GM21737 (cell line): ENCODE results near the gene GAGE12H.
"Not testable (repeated sequence)": the region's sequence is repeated elsewhere in the genome, so short reads cannot be mapped to it uniquely, and the experiment has no call there.

Experiments used
- ATAC-seq: cut with Tn5 transposase; IDR thresholded peaks from one replicate; pipeline ENCODE4 v1.9.1; 2021; ENCODE audit warnings: mild to moderate bottlenecking, moderate library complexity; ENCODE audit not compliant: unreplicated experiment

Gene GAGE12H, protein sequence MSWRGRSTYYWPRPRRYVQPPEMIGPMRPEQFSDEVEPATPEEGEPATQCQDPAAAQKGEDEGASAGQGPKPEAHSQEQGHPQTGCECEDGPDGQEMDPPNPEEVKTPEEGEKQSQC

GRCh38 chrX:49579649-49580048, at the start of gene GAGE12H:
Gene GAGE12H, plus strand, starts transcription at chrX:49579949. Its CDS starts 1,155 bp downstream, at chrX:49581104.
- not testable (repeated sequence) for ATAC-seq

GRCh38 chrX:49531877-49532276, 47.9 kb upstream of the GAGE12H start, which contains the start of gene GAGE12C:
Gene GAGE12C, plus strand, starts transcription at chrX:49532177. Its CDS starts 1,155 bp downstream, at chrX:49533332.
- not testable (repeated sequence) for ATAC-seq

GRCh38 chrX:49541433-49541832, 38.3 kb upstream of the GAGE12H start, which contains the start of gene GAGE12D:
Gene GAGE12D, plus strand, starts transcription at chrX:49541733. Its CDS starts 1,155 bp downstream, at chrX:49542888.
- ATAC-seq: not testable (repeated sequence)

GRCh38 chrX:49550989-49551388, 28.8 kb upstream of the GAGE12H start, which contains the start of gene GAGE12E:
Gene GAGE12E, plus strand, starts transcription at chrX:49551289. Its CDS starts 1,155 bp downstream, at chrX:49552444.
- ATAC-seq: not testable (repeated sequence)

- ATAC-seq: not testable (repeated sequence)
Observed at GRCh38 chrX:49560542-49560941, 19.2 kb upstream of the GAGE12H start, which contains the start of gene GAGE12F. Gene GAGE12F, plus strand, starts transcription at chrX:49560842. Its CDS starts 1,155 bp downstream, at chrX:49561997.

GRCh38 chrX:49568728-49569127, 11.0 kb upstream of the GAGE12H start:
- ATAC-seq: not testable (repeated sequence)

- not testable (repeated sequence) for ATAC-seq
Observed at GRCh38 chrX:49569152-49569551, 10.6 kb upstream of the GAGE12H start.

- ATAC-seq: not testable (repeated sequence)
Observed at GRCh38 chrX:49570100-49570499, 9.6 kb upstream of the GAGE12H start, which contains the start of gene GAGE12G. Gene GAGE12G, plus strand, starts transcription at chrX:49570400. Its CDS starts 1,155 bp downstream, at chrX:49571555.

DNA sequence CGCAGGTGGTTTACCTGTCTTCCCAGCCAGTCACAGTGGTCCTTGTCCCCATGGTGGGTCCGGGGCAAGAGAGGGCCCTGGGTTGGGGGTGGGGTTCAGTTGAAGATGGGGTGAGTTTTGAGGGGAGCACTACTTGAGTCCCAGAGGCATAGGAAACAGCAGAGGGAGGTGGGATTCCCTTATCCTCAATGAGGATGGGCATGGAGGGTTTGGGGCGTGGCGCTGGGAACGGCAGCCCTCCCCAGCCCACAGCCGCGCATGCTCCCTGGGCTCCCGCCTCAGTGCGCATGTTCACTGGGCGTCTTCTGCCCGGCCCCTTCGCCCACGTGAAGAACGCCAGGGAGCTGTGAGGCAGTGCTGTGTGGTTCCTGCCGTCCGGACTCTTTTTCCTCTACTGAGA, 9.4 kb downstream of the GAGE12H start, which contains the start of gene GAGE2A:
TSS of gene GAGE2A (plus strand) at position 301 of the 400 bp plus-strand sequence. CDS start 1,155 bp downstream, outside the sequence.
- ATAC-seq: not testable (repeated sequence)

DNA sequence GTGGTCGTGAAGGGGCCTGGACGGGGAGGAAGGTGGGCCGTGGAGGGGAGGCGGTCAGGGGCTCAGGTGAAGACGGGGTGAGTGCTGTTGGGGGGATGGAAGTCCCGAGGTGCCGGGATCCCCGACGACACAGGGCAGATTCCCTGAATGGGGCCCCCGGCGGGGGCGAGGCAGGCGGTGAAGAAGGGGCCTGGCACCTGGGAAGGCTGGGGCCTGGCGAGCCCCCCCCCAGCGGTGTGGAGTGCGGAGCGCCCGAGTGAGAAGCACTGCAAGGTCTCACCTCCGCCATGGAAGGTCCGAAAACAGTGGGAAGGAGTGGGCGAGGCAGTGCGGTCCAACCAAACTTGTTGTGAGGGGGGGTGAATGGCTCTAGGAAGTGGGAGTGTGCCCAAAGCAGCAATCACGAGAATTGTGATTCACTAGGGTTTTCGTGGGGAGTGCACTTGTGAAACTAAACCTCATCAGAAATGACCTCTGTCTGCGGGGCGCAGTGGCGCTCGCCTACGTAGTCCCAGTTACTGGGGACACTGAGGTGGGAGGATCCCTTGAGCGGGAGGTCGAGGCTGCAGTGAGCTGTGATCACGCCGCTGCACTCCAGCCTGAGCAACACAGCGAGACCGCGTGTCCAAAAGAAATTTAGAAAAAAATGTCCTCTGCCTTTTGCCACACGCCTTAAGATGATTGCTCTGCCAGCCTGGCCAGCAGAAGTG, 10.2 kb downstream of the GAGE12H start:
- not testable (repeated sequence) for ATAC-seq

GRCh38 chrX:49590488-49590887, 10.7 kb downstream of the GAGE12H start:
- not testable (repeated sequence) for ATAC-seq

DNA sequence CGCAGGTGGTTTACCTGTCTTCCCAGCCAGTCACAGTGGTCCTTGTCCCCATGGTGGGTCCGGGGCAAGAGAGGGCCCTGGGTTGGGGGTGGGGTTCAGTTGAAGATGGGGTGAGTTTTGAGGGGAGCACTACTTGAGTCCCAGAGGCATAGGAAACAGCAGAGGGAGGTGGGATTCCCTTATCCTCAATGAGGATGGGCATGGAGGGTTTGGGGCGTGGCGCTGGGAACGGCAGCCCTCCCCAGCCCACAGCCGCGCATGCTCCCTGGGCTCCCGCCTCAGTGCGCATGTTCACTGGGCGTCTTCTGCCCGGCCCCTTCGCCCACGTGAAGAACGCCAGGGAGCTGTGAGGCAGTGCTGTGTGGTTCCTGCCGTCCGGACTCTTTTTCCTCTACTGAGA, 19.0 kb downstream of the GAGE12H start, which contains the start of gene GAGE1:
TSS of gene GAGE1 (plus strand) at position 301 of the 400 bp plus-strand sequence. CDS start 1,155 bp downstream, outside the sequence.
- not testable (repeated sequence) for ATAC-seq

DNA sequence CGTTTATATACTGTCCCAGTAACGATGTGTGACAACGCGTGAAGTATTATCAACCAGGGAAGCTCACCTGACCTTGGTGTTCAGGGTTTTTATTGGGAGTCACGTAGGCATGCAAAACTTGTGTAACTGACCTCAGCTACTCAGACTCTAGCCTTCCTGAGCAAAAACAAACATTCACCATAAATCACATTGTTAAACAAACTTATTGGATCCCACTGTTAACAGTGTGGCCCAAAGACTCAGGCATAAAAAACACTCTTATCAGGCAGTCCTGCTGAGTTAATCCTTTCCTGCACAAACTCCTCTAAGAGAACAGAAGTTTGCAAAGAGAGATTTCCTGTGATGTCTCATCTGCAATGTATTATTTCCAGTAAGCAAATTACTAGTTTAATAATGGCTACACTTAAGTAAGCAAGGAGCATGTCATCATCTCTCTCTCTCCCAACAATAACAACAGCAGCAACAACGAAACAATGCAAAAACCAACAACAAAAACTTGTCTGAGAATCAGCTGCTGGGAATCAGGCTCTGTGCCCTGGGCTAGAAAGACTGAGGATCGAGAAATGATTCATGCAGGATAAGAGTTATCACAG, 31.1 kb downstream of the GAGE12H start:
- ATAC-seq: no peak

DNA sequence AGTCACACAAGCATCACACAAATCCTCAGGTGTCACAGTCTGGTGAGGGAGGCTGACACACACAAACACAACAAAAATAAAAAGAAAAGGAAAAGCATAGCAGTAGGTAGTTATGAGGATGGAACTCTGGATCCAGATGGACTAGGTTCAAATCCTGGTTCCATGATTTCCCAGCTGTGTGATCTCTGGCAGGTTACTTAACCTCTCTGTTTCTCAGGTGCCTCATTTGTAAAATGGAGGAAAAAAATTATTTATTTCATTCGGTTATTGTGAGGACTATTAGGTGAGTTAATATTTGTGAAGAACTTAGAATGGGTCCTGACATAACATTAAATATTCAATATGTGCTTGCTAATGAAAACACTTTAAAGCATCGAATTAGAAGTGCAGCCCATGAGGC, 38.8 kb downstream of the GAGE12H start:
- ATAC-seq: no peak

DNA sequence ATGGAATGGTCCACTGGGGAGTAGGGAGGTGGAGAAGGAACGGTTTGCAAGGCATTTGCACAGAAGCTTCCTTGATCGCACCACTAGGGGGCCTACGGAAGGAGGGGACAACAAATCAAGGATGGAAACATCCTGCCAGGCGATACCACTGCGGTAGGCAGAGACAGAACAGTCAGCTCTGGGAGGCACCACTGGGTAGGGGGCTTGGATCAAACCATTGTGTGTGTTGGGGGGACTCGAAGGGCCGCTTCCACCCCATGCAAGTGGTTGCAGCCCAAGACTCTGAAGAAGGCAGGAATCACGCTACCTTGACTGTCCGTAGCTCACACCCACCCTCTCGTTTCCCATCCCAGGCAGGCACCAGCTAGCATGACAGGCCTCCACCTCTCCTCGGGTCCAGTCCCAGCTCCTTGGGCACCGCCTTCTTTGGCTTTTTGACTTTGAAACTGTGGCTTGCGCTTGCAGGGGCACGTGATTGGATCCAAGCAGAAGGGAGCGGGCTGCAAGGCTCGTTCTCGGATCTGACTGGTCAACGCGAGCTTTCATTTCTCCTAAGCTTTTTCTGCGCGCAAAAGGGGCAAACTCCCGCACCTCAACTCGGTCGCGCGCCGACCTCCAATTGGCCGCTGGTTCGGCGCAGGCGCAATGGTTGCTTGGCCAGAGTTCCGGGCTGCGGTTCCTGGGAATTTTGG, 47.5 kb downstream of the GAGE12H start:
- ATAC-seq: no peak
